Endodermal cell (in vitro differentiated cells): ENCODE measurements around the gene CHD5. TPM values are rescaled to one million over a fixed set of nuclear protein-coding genes. Genes with fewer than 3 reads are reported as not detected.

Source experiments
- DNase-seq: peaks from one replicate; pipeline ENCODE4 v3.0.0-alpha.2; 2017
- H3K27ac ChIP-seq: 2 replicates; pipeline ENCODE4 v1.5.1; 2013; ENCODE audit warnings: mild to moderate bottlenecking, low read depth, low read length, moderate library complexity
- H3K27me3 ChIP-seq: 2 replicates; pipeline ENCODE4 v1.6.1; 2013; ENCODE audit warnings: mild to moderate bottlenecking, low read length, moderate library complexity; ENCODE audit not compliant: insufficient read depth, control insufficient read depth, poor library complexity, severe bottlenecking
- H3K36me3 ChIP-seq: 2 replicates; pipeline ENCODE4 v1.7.0; 2013; ENCODE audit warnings: mild to moderate bottlenecking, low read length, moderate library complexity; ENCODE audit not compliant: control insufficient read depth, insufficient read depth
- H3K4me1 ChIP-seq: one replicate; pipeline ENCODE4 v1.7.0; 2013; ENCODE audit warnings: low read length; ENCODE audit not compliant: control insufficient read depth, insufficient read depth
- H3K4me3 ChIP-seq: 2 replicates; pipeline ENCODE4 v1.5.1; 2013; ENCODE audit warnings: mild to moderate bottlenecking, low read length, moderate library complexity
- H3K9ac ChIP-seq: 2 replicates; pipeline ENCODE4 v1.6.1; 2013; ENCODE audit warnings: mild to moderate bottlenecking, low read length, moderate library complexity; ENCODE audit not compliant: poor library complexity, severe bottlenecking; ENCODE audit errors: extremely low read depth
- H3K9me3 ChIP-seq: 2 replicates; pipeline ENCODE4 v1.6.1; 2013; ENCODE audit warnings: mild to moderate bottlenecking, low read length, moderate library complexity; ENCODE audit not compliant: control insufficient read depth
- H3K27ac Mint-ChIP-seq: 2 replicates; pipeline ENCODE4 v1.8.0; 2020; ENCODE audit warnings: mixed read lengths
- H3K27me3 Mint-ChIP-seq: 2 replicates; pipeline ENCODE4 v1.8.0; 2021; ENCODE audit warnings: mild to moderate bottlenecking, mixed read lengths; ENCODE audit not compliant: insufficient read depth
- H3K36me3 Mint-ChIP-seq: 2 replicates; pipeline ENCODE4 v1.8.0; 2020; ENCODE audit warnings: low read depth, mixed read lengths
- H3K4me1 Mint-ChIP-seq: 2 replicates; pipeline ENCODE4 v1.8.0; 2020; ENCODE audit warnings: mixed read lengths
- H3K4me3 Mint-ChIP-seq: 2 replicates; pipeline ENCODE4 v1.8.0; 2020; ENCODE audit warnings: mild to moderate bottlenecking, moderate library complexity, mixed read lengths
- H3K9me3 Mint-ChIP-seq: 2 replicates; pipeline ENCODE4 v1.8.0; 2020; ENCODE audit warnings: mild to moderate bottlenecking, mixed read lengths
- WGBS, 2 experiments: methylation state at CpG; one replicate each; pipeline versions ENCODE4 v1.1.5 to v1.1.7; 2013; ENCODE audit warnings: missing lambda C conversion rate in 2 of 2, mixed read lengths in 1 of 2; ENCODE audit not compliant: insufficient coverage in 1 of 2, insufficient read length in 1 of 2; 5-methylcytosine and 5-hydroxymethylcytosine counted together
- total RNA-seq, 2 donors: library from RNA; stranded (reverse); fragmentation: NEBNext Ultra II Directional in 1 of 2; extraction: Animal tissue kit (Norgen Biotek cat#: 25700) in 1 of 2; gene quantifications; 2 replicates in 1 of 2; 3 replicates in 1 of 2; pipeline ENCODE4 v1.2.1, GENCODE V29; 2021
- TF ChIP-seq, protein P1 (sequence below): fragments of 200-600 bp; sonication (generic); conservative IDR thresholded peaks from 2 replicates; pipeline ENCODE4 v1.5.0; 2021; ENCODE audit warnings: antibody characterized with exemption, mild to moderate bottlenecking

Gene CHD5
- total RNA-seq, 2 donors from 2014 or later: 0.40 to 0.69 TPM

DNA sequence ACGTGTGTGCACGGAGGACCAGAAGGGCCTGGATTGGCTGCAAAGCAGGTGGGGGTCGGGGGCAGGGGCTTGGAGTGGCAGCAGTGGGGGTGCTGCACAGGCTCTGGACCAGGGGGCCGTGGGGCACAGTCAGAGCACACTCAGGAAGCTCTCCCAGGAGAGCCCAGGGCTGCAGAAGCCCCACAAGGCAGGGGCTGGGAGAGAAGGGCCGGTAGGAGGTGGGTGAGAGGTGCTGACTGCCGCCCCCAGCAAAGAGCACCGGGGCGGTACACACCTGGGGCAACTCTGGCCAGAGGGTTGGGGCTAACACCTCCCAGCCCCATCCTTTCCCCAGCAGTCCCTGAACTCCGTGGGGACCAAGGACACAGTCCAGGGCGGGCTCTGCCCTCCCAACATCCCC, 13.9 kb downstream of the CHD5 start:
- no peaks in the 10 kb centered on the region for H3K27me3 ChIP-seq
- no peak overlapping the region for H3K9ac ChIP-seq
- DNase-seq: no peak
- no peaks in the 10 kb centered on the region for H3K36me3 Mint-ChIP-seq
- 85 to 100% methylated on average over 1 to 10 of the region's 10 CpGs for WGBS, 2 experiments
- no peaks in the 10 kb centered on the region for H3K4me1 ChIP-seq
- no peaks in the 10 kb centered on the region for H3K27me3 Mint-ChIP-seq
- no peaks in the 10 kb centered on the region for H3K9me3 ChIP-seq
- no peak overlapping the region for H3K27ac Mint-ChIP-seq
- H3K36me3 ChIP-seq: no peaks in the 10 kb centered on the region
- H3K4me1 Mint-ChIP-seq: peaks cover 2% of the 10 kb centered on the region
- no peak overlapping the region for H3K4me3 ChIP-seq
- no peak overlapping the region for H3K27ac ChIP-seq
- no peak overlapping the region for H3K4me3 Mint-ChIP-seq
- H3K9me3 Mint-ChIP-seq: no peaks in the 10 kb centered on the region
- TF ChIP-seq, protein P1, sequence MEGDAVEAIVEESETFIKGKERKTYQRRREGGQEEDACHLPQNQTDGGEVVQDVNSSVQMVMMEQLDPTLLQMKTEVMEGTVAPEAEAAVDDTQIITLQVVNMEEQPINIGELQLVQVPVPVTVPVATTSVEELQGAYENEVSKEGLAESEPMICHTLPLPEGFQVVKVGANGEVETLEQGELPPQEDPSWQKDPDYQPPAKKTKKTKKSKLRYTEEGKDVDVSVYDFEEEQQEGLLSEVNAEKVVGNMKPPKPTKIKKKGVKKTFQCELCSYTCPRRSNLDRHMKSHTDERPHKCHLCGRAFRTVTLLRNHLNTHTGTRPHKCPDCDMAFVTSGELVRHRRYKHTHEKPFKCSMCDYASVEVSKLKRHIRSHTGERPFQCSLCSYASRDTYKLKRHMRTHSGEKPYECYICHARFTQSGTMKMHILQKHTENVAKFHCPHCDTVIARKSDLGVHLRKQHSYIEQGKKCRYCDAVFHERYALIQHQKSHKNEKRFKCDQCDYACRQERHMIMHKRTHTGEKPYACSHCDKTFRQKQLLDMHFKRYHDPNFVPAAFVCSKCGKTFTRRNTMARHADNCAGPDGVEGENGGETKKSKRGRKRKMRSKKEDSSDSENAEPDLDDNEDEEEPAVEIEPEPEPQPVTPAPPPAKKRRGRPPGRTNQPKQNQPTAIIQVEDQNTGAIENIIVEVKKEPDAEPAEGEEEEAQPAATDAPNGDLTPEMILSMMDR: no peak

DNA sequence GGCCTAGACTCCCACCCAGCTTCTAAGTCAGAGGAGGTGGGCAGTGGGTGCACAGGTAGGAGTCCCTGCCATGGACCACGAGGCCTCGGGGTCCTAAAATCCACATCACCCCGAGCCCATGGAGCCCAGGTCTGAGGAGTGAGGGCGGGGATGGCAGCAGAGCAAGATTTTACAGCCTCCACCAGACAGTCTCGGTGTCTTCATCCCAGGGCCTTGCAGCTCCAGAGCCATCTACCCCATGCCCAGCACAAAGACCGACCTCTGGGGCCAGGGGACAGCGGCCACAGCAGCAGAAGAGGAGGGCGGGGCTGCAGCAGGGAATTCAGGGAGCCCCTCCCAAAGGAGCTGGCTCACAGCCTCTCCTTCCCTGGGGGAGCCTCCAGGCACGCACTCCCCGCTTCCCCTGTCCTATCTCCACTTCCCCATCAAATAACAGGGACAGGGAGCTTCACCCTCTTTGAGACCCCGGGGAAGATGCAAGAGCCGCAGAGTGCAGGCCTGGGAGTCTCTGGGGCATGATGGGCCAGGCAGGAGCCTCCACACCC, 14.6 kb downstream of the CHD5 start:
- H3K9me3 ChIP-seq: no peaks in the 10 kb centered on the region
- no peak overlapping the region for H3K27ac ChIP-seq
- no peaks in the 10 kb centered on the region for H3K27me3 Mint-ChIP-seq
- TF ChIP-seq, protein P1: no peak
- no peaks in the 10 kb centered on the region for H3K9me3 Mint-ChIP-seq
- no peak overlapping the region for H3K27ac Mint-ChIP-seq
- DNase-seq: no peak
- WGBS, 2 experiments: 86 to 93% methylated on average over 3 to 12 of the region's 12 CpGs
- no peak overlapping the region for H3K4me3 Mint-ChIP-seq
- no peak overlapping the region for H3K9ac ChIP-seq
- H3K4me1 Mint-ChIP-seq: peaks cover 2% of the 10 kb centered on the region
- no peaks in the 10 kb centered on the region for H3K4me1 ChIP-seq
- no peaks in the 10 kb centered on the region for H3K27me3 ChIP-seq
- no peak overlapping the region for H3K4me3 ChIP-seq
- H3K36me3 ChIP-seq: no peaks in the 10 kb centered on the region
- H3K36me3 Mint-ChIP-seq: no peaks in the 10 kb centered on the region

DNA sequence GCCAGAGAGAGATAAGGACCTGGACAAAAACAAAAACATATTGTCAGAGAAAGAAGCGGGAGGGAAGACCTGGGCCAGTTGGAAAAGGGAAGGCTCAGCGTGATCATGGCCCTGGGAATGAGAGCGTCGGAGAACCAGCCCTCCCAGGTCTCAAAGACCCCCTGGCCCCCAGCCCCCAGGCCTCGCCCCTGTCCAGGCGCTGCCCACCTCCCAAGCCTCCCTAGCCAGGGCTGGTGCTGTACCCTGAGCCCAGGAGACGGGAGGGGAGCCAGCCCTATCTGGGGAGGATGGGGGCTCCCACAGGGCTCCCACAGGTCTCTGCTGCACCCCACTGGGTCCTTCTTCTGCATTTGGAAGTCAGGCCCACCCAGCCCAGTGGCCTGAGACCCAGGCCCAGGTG, 15.1 kb downstream of the CHD5 start:
- DNase-seq: no peak
- 89 to 90% methylated on average over 2 to 7 of the region's 7 CpGs for WGBS, 2 experiments
- no peak overlapping the region for H3K27ac ChIP-seq
- Mint-ChIP-seq H3K4me3 (no peak overlapping the region), H3K27me3 (no peaks in the 10 kb centered on the region), H3K4me1 (peaks cover 2% of the 10 kb centered on the region), H3K36me3 (no peaks in the 10 kb centered on the region), H3K27ac (no peak overlapping the region), H3K9me3 (no peaks in the 10 kb centered on the region)
- TF ChIP-seq, protein P1: no peak
- no peaks in the 10 kb centered on the region for H3K36me3 ChIP-seq
- no peaks in the 10 kb centered on the region for H3K27me3 ChIP-seq
- no peak overlapping the region for H3K9ac ChIP-seq
- no peaks in the 10 kb centered on the region for H3K4me1 ChIP-seq
- H3K4me3 ChIP-seq: no peak overlapping the region
- H3K9me3 ChIP-seq: no peaks in the 10 kb centered on the region
